ENCODE results near the gene RPP25.
"Not testable (repeated sequence)": the region's sequence is repeated elsewhere in the genome, so short reads cannot be mapped to it uniquely, and the experiment has no call there.

Gene RPP25

DNA sequence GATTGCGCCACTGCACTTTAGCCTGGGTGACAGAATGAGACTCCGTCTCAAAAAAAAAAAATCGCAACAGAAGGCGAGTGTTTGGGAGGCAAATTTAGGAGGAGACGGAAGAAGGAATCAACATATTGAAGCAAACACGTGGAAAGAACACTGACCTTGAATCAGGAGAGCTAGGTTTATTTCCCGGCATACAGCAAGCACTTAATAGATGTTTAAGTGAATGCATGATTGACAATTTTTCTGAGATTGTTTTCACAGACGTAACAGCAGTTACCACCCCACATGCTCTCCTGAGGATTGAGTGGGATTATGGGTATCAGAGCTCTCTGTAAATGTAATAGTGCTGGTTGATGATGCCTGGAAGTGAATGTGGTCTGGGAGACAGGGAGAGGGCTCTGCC lies 5.6 kb upstream of the RPP25 start:
- no peak for DNase-seq

DNA sequence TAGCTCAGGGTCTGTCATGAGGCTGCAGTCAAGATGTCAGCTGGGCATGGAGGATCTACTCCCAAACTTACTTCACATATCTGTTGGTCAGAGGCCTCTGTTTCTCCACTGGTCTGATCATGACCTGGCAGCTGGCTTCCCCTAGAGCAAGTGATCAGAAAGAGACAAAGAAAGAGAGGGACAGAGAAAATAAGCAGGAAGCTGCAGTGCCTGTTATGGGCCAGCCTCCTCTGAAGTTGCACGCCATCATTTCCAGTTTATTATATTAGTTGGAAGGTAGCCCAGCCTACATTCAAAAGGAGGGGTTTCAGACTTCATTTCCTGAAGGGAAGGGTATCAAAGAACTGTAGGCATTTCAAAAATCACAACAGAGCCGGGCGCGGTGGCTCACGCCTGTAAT lies 5.0 kb upstream of the RPP25 start:
- no peak for DNase-seq

DNA sequence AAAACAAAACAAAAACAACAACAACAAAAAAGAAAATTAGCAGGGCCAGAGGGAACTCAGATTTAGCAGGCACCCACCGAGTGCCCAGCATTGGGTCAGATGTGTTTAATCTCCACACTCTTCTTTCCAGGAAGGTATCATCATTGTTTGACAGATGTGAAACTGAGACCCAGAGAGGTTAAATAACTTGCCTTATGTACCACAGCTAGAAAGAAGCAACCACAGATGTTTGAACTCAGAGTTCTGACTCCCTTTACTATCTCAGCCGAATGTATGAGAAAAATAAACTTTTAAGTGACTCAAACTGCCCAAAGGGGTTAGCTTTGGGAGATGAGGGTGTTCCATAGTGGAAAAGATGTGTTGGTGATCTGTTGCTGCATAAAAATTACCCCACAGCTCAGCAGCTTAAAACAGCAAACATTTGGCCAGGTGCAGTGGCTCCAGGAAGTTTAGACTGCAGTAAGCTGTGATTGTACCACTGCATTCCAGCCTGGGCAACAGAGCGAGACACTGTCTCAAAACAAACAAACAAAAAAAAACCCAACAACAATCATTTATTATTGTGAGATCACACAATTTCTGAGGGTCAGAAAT lies 4.5 kb upstream of the RPP25 start:
- DNase-seq = no peak

DNA sequence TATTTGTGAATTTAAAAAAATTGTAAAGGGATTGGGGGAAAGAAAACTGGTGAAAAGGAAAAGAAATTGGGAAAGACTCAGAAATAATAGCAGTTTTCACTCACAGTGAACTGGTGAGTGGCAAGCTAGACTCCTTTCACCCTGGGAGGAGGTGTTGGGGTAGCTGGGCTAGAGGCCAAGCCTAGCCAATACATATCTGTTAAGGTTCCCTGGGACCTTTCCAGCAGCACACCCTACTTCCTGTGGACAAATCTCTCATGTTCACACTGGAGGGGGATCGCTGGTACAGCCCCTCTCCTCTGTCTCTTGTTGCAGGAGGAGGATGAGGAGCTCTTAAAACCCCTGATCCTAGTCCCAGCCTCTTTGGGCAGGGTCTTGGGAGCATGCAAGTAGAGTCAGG lies 3.7 kb upstream of the RPP25 start:
- no peak for DNase-seq

DNA sequence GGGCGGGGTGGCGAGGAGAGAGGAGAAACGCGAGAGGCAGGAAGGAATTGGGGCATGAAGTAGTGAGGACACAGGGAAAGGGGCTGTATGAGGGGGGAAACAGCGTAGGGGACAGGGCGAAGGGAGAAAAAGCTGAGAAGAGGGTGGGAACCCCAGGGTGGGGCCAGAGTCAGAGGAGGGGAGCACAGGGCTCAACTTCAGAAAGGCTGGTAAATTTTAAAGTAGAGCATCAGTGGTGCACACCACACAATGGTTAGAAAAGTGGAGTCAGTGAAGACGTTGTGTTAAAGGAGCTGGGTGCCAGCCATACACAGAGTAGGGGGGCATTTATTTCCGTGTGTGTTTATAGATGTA lies 3.0 kb upstream of the RPP25 start:
- no peak for DNase-seq

DNA sequence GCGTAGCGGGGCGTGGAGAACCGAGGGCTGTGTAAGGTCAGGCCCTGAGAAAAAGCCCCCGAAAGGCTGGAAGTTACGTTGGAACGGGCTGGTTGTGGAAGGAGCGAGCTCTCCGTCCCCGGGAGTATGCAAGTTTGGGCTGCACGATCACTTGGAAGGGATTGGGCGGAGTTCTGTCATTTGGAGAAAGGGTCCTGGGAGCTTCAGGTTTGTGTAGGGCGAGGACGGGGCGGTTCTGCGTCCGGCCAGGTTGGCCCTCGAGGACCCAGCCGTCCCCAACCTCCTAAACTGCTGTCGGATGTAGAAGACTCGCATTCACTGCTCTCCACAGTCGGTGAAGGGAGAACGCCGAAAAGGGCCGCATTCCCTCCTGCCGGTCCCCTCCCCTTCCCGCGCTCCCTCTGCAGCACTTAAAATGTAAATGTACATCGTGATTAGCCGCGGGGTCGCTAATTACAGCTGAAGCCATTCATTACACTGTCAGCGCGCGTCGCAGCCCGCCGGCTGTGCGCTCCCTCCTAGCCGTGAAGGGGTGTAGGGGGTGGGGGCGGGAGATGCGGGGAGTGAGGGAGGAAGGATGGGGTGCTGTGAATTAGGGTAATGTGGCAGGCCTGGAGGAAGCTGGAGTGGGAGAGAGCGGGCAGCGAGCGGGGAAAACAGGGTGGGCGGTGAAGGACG lies 2.5 kb upstream of the RPP25 start:
- no peak for DNase-seq

DNA sequence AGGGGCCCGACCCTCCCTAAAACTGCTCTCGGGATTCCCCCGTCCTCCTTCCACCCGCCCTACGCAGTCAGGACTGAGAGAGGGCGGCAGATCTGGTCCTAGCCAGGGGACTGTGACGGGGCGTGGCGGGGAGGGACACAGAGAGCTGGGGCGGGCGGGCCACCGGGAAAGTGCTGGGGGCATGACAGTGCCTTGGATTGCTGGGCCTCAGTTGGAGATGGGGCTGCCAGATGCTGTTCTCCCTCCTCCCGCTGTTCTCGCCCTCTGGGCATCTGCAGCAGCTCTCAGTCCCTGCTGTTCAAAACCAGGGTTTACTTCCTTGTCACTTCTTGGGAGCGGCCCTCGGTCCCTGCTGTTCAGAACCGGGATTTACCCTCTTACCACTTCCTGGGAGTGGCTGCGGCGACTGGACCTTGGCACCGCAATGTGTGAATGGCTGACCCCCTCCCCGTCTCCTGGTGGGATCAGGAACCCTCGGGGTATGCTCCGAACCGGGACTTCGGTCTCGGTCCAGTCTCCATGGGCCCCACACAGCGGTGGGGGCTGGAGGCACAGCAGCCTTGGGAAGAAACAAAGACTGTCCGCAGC lies 1.8 kb upstream of the RPP25 start:
- peak in 1 of 2 donors; percentile 7 for DNase-seq

DNA sequence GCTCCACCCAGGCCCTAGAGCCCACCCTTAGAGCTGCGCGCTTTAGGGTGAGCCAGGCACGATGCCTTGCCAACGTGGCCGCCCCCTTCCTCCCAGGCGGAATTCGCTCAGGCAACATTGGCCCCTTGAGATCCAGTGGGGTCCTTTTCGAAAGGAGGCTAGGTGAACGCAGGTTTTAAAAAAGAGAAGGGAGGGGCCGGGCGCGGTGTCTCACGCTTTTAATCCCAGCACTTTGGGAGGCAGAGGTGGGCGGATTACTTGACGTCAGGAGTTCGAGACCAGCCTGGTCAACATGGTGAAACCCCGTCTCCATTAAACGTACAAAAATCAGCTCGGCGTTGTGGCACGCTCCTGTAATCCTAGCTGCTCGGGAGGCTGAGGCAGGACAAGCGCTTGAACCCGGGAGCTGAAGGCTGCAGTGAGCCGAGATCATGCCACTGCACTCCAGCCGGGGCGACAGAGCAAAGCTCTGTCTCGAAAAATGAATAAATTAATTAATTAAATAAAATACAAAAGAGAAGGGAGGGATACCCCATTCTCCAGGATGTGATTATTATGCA lies 984 bp upstream of the RPP25 start:
- DNase-seq = no peak

DNA sequence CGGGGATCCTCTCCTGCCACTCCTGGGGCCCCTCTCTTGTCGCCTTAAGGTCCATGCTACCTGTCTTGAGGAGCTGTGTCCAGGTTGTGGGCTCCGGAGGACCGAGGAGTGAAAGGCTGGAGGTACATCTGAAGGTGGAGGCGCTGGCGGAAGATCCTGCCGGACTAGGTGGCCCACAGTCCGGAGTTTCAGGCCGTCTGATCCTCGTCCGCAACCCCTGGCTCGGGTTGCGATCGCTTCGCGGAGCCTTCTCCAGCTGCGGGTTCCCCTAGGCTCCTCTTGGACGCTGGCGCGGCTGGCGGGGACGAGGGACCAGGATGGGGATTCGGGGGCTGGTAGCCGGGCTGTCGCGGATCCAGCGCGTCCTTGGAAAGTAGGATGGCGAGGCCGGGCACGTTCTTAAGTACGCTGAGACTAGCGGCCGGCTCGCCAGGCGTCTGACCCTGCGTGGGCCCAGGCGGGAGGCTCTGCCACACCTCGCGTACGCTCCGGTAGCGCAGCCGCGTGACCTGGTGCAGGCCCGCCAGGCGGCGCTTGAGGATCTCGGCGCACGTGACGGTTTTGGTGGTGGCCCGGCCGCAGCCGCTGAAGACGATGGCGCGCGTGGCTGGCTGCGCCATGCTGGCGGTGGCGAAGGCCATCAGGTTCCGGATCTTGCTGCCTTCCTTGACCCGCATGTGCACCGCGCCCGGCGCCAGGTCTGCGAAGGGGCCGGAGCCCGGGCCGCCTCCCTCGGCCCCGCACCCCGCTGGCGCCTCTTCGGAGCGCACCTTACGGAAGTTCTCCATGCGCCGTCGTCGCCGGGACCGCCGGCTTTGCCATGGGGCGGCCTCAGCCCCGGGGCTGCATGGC lies 550 bp downstream of the RPP25 start:
- DNase-seq = peak; percentile 67 to 71

DNA sequence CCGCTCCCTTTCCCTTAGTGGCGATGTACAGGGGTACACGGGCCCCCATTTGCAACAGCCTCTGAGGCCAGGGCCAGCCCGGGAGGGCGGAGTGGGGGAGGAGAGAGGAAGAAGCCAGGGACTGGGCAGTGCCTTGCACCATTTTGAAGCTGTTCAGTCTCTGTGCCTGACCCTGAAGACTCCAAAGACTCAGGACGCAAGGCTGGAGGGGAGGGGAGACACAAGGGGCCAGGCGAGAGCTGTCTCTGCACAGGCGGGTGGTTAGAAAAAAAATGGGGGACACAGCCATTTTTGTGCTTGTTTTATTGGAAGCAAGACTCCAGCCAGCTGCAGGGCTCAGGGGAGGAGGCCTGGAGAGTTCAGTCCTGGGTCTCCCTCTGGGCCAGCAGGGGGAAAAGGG lies 1.6 kb downstream of the RPP25 start:
- no peak for DNase-seq

DNA sequence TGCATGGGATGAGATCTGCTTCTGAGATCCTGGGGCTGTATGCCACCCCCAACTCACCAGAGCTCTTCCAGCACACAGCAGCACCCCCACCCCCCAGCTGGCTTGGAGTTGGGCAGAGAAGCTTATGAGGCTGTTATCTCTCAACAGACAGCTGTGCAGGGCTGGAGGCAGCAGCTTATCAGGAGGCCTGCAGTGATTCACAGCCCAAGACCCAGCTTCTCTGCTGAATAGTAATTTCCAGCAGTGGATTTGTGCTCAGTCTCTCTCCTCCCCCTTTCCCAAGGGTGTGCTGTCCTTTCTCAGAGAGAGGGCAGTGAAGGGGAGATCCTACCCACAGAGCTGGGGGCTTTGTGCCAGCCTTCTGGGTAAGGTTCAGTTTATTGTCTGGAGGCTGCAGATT lies 2.1 kb downstream of the RPP25 start:
- no peak for DNase-seq

DNA sequence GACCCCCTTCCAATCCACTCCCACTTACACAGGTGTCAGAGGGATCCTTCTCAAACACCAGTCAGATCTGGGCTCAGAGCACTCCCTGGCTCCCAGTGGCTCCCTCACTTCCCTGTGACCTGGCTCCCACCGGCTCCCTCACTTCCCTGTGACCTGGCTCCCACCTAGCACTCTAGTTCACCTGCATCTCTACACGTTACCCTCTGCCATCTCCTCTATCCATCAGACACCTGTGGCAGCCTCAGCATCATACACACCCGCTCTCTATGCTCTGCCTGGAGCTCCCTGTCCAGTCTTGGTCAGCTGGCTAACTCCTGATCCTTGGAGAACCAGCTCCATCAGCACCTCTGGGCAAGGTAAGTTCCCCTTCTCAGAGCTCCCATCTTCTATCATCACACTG lies 5.6 kb downstream of the RPP25 start:
- no peak for DNase-seq

DNA sequence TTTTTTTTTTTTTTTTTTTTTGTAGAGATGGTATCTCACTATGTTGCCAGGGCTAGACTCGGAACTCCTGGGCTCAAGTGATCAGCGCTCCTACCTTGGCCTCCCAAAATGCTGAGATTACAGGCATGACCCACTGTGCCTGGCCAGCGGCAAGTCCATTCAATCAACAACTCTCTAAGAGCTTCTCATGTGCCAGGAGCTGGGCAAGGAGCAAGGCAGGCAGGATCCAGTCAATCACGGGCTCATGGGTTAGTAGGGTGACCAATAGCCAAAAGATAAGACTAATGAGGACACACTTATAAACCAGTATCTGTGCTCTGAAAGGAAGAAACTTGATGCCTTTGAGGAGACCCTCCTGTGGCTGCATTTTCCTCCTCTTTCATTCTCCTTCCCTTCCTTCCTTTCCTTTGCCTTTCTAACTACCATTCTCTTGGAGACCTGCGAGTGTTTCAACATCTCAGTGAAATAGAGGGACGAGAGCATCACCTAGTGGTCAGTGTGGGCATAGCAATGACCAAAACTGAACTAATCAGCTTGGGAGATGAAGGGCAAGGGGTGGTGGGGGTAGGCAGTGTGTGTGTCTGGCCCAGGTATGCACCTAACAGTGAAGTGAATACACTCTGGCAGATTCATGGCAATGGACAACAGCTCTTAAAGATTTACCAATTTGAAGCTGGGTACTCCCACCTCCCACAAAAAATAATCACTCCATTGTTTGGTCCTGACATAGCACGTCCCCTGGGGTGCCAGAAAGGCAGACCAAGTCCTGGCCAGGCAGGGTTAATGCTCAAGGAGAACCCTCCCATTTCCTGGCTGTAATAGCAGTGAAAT lies 6.3 kb downstream of the RPP25 start:
- peak; percentile 62 to 83 for DNase-seq

DNA sequence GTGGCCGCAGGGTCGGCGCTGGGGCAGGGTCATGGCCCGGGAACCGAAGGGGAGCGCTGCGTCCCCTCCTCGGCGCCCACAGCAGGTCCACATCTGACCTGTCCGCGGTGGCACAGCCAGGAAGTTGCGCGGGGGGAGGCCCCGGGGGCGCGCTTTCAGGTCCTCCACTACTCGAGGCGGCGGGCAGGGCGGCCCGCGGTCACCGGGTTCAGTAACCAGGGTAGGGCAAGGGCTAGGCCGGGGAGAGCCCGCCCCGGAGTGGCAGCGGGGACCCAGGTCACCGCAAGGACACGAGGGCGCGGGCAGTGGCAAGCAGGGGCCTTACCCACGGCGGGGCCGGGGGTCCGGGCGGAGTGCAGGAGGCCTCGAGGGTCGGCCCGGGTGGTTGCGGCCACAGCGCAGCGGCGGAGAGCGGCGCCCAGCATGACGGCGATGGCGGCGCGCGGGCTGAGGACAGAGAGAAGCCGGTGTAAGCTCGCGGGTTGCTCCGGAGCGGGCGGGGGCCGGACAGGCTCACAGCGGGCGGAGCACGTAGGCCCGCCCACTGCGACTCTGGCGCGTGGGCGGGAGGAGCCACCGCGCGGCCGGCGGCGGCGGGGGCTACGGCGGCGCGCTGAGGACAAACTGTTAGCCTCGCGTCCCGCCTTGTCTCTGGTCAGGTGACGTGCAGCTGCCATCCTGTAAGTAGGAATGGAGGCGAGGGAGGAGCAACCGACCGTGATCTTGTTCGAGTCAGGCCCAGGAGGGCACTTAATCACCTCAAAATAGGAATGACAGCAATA lies 18.8 kb downstream of the RPP25 start, which contains the start of gene COX5A:
Gene COX5A (minus strand): TSS at position 484 of the 782 bp plus-strand sequence. CDS start 59 bp downstream, at position 425.
- peak; percentile 88 to 91 for DNase-seq

DNA sequence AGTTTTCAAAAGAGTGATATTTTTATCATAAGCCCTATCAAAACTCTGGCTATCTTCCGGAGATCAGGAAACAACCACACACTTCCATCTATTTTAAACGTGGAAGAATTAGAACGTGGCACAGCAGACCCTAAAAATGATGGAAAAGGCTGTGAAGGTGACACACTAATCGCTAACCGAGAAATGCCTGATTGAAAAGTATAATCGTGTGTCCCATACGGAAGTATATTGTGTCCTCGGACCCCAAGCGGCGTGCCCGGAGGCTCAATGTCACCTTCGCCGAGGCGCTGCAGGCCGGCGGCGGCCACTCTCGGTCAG lies 19.3 kb downstream of the RPP25 start:
- DNase-seq = peak in 1 of 2 donors; percentile 9

DNA sequence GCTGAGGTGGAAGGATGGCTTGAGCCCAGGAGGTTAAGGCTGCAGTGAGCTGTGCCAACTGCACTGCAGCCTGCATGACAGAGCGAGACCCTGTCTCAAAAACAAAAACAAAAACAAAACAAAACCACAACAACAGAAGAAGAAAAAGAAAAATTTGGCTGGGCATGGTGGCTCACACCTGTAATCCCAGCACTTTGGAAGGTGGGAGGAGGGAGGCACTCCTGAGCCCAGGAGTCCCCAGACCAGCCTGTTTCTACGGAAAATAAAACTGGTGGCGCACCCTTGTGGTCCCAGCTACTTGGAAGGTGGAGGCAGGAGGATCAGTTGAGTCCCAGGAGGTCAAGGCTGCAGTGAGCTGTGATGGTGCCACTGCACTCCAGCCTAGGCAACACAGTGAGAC lies 21.4 kb downstream of the RPP25 start:
- not testable (repeated sequence) for DNase-seq

DNA sequence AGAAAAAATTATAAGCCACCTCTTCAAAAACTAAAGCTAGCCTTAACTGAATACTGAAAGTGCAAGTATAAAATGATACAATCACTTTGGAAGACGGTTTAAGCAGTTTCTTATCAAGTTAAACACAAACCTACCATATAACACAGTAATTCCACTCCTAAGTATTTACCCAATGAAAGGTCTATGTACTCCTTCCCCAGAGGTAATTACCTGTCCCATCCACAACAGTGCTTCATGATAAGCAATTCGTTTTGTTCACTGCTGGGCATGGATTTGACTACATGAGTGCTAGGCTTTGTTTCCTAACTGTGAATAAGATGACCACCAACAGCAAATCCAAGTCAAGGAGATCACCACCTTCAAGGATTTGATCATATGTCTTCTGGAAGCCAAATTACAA lies 23.0 kb downstream of the RPP25 start:
- DNase-seq = no peak

DNA sequence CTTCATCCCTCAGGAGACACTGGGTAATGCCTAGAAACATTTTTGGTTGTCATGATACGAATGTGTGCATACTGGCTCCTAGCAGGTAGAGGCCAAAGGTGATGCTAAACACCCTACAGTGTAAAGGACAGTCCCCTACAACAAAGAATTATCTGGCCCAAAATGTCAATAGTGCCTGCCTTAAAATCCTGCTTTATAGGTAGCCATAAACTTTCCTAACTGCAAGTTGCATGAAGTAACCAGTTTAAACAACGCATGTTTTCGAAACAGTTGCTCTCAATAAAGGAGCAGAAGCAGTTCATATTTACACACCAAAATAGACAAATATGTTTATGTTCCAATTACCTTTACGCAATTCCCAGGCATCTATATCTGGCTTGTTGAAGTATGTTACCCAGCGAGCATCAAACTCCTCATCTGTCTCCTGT lies 27.8 kb downstream of the RPP25 start:
- DNase-seq = no peak

DNA sequence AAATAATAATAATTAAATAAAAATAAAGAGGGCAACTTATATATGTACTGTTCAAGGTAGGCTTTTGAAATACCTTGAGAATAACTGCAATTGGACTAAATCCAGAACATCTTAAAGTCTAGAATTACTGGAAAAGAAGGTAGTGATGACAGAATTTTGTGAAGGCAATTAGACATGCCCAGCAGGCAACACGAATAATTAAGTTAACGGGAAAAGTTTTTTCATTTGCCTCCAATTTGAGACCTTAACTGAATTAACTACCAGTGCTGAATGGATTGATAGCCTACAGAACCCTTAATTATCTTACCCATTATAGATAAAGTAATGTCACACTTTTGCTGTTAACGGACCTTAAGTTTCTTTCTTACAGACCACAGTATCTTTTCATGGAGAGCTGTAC lies 32.0 kb downstream of the RPP25 start:
- DNase-seq = no peak

DNA sequence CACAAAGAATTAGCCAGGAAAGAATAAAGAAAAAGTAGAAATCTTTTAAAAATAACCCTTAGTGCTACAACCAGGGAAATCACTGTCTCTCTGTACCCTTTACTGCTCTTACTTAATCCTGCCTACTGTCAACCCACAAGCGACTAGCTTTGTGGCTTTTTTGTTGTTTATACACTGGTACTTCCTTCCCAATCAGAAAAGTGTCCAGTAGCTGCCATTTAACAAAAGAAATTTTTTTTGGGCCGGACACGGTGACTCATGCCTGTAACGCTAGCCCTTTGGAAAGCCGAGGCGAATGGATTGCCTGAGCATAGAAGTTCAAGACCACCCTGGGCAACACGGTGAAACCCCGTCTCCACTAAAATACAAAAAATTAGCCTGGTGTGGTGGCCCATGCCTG lies 36.1 kb downstream of the RPP25 start:
- DNase-seq = no peak

DNA sequence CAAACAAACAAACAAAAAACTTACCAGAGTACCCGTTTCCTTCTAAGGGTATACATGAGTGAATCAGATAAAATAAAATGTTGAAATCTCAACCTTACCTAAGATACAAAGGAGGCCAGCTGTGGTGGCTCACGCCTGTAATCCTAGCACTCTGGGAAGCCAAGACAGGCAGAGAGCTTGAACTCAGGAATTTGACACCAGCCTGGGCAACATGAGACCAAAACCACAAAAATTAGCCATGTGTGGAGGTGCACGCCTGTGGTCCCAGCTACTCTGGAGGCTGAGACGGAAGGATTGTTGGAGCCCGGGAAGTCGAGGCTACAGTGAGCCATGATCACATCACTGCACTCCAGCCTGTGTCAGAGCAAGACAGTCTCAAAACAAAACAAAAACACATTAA lies 38.9 kb downstream of the RPP25 start:
- DNase-seq = no peak

DNA sequence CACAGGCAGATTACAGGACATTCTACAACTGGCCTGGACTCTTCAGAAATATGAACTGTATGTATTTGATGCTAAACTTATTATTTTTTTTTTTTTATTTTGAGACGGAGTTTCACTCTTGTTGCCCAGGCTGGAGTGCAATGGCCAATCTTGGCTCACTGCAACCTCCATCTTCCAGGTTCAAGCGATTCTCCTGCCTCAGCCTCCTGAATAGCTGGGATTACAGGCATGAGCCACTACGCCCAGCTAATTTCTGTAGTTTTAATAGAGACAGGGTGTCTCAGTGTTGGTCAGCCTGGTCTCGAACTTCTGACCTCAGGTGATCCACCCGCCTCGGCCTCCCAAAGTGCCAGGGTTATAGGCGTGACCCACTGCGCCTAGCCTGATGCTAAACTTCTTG lies 42.8 kb downstream of the RPP25 start:
- not testable (repeated sequence) for DNase-seq
